ENCODE data around the gene POLD4. TPM values are rescaled to one million over a fixed set of nuclear protein-coding genes. Genes with fewer than 3 reads are reported as not detected.

POLD4 gene
- total and polyA plus RNA-seq, 4 donors = 18.8 to 246 (median 86.0) TPM

GRCh38 chr11:67369275-67369674 is 15.9 kb upstream of the POLD4 start:
- Histone ChIP-seq H3K9ac (ENCODE audit: low read depth in 1 of 2, low read length in 2 of 2) (no peak overlapping the region), H3K4me1 (ENCODE audit: control insufficient read depth in 4 of 4, insufficient read depth in 4 of 4, low read length in 3 of 4) (peaks cover 5 to 19% (median 6%) of the 10 kb centered on the region in 4 donors)

More at GRCh38 chr11:67369275-67369674, 15.9 kb upstream of the POLD4 start:
- Histone ChIP-seq H3K27ac (ENCODE audit: low read depth in 1 of 2, low read length in 2 of 2) (no peak overlapping the region), H3K4me3 (ENCODE audit: low read depth in 1 of 3, low read length in 3 of 3) (no peak overlapping the region), H3K36me3 (ENCODE audit: control insufficient read depth in 4 of 4, insufficient read depth in 3 of 4, low read depth in 1 of 4, low read length in 3 of 4) (no peaks in the 10 kb centered on the region), H3K27me3 (ENCODE audit: control insufficient read depth in 4 of 4, insufficient read depth in 4 of 4, low read length in 3 of 4) (no peaks in the 10 kb centered on the region), H3K9me3 (ENCODE audit: control insufficient read depth in 4 of 4, low read length in 3 of 4) (no peaks in the 10 kb centered on the region)
- DNase-seq (ENCODE audit: low spot score) = no peak
- 91% methylated on average over 8 of the region's 8 CpGs for WGBS
- no peak for TF ChIP-seq JUND (IDR thresholded peaks at IDR 0.05)
- TF ChIP-seq, protein P1, sequence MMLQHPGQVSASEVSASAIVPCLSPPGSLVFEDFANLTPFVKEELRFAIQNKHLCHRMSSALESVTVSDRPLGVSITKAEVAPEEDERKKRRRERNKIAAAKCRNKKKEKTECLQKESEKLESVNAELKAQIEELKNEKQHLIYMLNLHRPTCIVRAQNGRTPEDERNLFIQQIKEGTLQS (IDR thresholded peaks at IDR 0.05) = no peak
- TF ChIP-seq SP1 (IDR thresholded peaks at IDR 0.05) = no peak
- no peak for TF ChIP-seq RAD21 (IDR thresholded peaks at IDR 0.05)
- TF ChIP-seq, protein P2, sequence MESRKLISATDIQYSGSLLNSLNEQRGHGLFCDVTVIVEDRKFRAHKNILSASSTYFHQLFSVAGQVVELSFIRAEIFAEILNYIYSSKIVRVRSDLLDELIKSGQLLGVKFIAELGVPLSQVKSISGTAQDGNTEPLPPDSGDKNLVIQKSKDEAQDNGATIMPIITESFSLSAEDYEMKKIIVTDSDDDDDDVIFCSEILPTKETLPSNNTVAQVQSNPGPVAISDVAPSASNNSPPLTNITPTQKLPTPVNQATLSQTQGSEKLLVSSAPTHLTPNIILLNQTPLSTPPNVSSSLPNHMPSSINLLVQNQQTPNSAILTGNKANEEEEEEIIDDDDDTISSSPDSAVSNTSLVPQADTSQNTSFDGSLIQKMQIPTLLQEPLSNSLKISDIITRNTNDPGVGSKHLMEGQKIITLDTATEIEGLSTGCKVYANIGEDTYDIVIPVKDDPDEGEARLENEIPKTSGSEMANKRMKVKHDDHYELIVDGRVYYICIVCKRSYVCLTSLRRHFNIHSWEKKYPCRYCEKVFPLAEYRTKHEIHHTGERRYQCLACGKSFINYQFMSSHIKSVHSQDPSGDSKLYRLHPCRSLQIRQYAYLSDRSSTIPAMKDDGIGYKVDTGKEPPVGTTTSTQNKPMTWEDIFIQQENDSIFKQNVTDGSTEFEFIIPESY (IDR thresholded peaks at IDR 0.05) = no peak
- TF ChIP-seq EGR1 (IDR thresholded peaks at IDR 0.05; ENCODE audit: low read depth in 2 of 2) = no peak
- TF ChIP-seq HNF4G (IDR thresholded peaks at IDR 0.05) = no peak
- no peak for TF ChIP-seq TAF1 (conservative IDR thresholded peaks at IDR 0.05)
- no peak for TF ChIP-seq MAX (IDR thresholded peaks at IDR 0.05)
- TF ChIP-seq HNF4A (conservative IDR thresholded peaks at IDR 0.05) = no peak
- TF ChIP-seq GABPA (IDR thresholded peaks at IDR 0.05 in 1 of 2, conservative IDR thresholded peaks at IDR 0.05 in 1 of 2) = no peak
- TF ChIP-seq RXRA (IDR thresholded peaks at IDR 0.05) = no peak
- TF ChIP-seq REST (IDR thresholded peaks at IDR 0.05) = no peak
- TF ChIP-seq FOXA2 (IDR thresholded peaks at IDR 0.05) = no peak
- no peak for TF ChIP-seq FOXA1 (IDR thresholded peaks at IDR 0.05)
- no peak for TF ChIP-seq NR2F2 (IDR thresholded peaks at IDR 0.05)
- no peak for TF ChIP-seq CTCF (IDR thresholded peaks at IDR 0.05; ENCODE audit: low read depth, low read length, missing input control)
- TF ChIP-seq YY1 (IDR thresholded peaks at IDR 0.05) = no peak
